GM10266 (cell line): ENCODE results near the gene MAN2A1.

ENCODE experiments used
- DNase-seq: peaks from one replicate; pipeline ENCODE4 v3.0.0; 2012; ENCODE audit errors: extremely low spot score
- TF ChIP-seq, protein P1 (sequence below): IDR thresholded peaks from 2 replicates; pipeline ENCODE4 v1.5.1; 2012; ENCODE audit warnings: mild to moderate bottlenecking, low read depth; ENCODE audit not compliant: control insufficient read depth, insufficient read depth; ENCODE audit errors: missing control alignments

Gene MAN2A1

DNA sequence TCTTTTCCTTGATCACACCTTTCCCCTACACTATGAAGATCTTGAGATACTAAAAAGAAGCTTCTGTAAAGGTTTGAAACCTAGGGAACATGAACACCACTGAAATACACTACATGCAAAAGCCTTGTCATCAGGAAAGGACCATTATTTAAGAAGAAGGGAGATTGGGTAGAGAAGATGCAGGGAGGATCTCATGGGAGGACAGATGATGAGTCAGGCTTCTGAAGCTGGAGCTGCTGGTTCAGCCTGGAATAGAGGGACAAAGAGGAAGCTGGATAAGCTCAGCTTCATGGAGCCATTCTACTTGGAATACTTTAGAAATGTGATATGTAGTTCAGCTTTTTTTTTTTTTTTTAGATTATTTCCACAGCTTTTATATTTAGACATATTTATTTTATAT, 169.8 kb downstream of the MAN2A1 start:
- no peak for DNase-seq
- TF ChIP-seq, protein P1, sequence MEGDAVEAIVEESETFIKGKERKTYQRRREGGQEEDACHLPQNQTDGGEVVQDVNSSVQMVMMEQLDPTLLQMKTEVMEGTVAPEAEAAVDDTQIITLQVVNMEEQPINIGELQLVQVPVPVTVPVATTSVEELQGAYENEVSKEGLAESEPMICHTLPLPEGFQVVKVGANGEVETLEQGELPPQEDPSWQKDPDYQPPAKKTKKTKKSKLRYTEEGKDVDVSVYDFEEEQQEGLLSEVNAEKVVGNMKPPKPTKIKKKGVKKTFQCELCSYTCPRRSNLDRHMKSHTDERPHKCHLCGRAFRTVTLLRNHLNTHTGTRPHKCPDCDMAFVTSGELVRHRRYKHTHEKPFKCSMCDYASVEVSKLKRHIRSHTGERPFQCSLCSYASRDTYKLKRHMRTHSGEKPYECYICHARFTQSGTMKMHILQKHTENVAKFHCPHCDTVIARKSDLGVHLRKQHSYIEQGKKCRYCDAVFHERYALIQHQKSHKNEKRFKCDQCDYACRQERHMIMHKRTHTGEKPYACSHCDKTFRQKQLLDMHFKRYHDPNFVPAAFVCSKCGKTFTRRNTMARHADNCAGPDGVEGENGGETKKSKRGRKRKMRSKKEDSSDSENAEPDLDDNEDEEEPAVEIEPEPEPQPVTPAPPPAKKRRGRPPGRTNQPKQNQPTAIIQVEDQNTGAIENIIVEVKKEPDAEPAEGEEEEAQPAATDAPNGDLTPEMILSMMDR: no peak

DNA sequence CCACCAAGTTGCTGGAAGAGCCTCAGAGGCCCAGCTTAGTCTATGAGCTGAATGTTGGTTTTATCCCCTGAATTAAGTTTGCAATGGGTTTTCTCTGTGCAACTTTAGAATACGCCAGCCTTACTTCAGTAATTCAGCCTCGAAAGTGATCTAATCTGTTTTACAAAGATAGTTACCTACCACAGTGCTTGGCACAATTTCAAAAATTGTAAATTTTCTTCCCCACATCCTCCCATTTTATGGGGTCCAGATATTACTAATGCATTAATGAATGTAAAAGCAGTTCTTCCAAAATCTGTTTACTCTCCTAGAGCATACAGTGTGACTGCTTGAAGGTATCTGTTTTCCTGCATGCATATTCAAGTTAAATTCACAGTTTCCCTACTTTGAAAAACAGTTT, 172.6 kb downstream of the MAN2A1 start:
- DNase-seq: no peak
- TF ChIP-seq, protein P1: no peak

DNA sequence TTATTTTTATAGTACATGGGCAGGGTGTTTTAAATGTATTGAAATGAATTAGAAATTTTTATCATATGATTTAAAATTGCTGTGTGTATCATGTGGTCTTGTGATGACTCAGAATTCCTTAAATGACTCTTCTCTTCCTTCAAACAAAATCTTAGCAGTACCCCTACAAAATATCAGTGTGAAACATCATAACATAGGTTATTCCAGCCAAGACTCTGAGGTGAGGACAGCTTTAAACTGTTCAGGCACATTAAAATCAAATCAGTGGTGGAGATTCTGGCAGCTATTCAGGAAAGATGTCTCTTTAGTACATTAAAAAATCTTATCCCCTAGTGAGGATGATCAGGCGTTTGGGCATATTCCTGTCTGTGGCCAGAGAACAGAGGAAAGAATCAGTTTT, 174.0 kb downstream of the MAN2A1 start:
- no peak for DNase-seq
- TF ChIP-seq, protein P1: no peak

DNA sequence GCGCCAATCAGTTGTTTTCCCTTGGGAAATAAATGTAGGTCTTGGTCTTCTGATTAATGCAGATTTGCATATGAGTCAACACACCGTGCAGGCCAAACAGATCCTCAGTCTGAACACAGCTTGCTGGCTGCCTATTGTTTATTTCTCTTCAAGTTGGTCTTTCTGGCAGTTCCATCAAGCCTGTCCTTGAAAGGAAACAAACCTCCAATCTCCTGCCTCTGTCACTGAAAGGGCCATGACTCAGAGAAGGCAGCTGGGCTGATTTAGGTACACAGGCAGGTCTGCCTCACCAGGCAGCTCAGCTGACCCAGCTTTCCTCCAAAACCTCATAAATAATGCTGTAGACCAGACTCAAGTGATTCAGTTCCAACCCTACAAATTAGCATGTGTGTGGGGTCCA, 175.9 kb downstream of the MAN2A1 start:
- no peak for DNase-seq
- TF ChIP-seq, protein P1: no peak

DNA sequence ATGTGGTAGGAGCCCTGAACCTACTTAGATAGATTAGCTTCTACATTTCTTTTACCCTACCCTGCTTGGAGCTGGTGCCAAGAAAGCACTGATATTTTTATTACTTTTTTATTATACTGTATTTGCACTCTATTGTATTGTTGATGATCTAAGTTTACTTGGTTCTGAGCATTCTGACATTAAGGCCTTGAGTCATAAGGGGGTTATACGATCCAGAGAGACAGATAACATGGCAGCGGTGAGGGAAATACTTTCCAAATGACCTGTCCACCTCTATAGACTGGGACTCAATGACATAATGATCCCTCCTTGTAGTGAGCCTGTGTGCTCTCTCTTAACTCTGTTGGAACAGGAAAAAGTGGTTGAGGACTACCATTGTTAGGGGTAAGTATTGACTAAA, 176.3 kb downstream of the MAN2A1 start:
- DNase-seq: no peak

DNA sequence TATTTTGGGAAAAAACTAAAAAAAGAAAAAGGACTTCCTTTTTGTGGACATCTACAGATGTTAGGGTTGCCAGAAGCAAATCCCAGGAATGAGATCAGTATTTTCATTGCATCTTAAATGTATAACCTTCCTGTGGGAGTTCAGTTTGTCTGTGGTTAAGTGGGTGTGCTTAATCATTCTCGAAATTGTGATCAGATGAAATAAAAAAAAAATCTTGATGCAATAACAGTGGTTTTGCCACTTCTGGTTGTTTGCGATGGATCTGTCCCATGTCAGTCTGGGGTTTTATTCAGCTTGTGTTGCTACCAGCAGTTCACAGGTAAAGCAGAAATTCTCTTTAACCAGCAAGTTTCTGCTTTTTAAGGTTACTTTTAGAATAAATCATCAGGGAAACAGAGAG, 179.0 kb downstream of the MAN2A1 start:
- no peak for DNase-seq
- TF ChIP-seq, protein P1: no peak

More for the DNA sequence above, 176.3 kb downstream of the MAN2A1 start:
- TF ChIP-seq, protein P1: no peak

DNA sequence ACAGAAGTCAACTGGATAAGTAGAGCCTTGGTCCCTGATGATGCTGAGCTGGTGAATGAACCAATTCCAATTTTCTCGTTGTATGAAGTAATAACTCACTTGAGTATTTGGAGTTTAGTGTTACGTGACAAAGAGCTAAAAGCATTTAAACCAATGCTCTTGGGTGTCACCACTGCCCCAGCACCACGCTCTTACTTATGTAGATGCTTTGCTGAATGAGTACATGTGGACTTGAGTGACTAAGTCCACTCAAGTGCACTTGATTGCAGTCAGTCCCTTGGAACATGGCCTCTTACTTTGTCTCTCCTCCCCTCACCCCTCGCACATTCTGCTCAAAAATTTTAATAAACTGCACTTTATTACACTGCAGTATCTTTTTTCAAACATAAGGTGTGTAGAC, 184.0 kb downstream of the MAN2A1 start:
- TF ChIP-seq, protein P1: no peak
- DNase-seq: no peak

DNA sequence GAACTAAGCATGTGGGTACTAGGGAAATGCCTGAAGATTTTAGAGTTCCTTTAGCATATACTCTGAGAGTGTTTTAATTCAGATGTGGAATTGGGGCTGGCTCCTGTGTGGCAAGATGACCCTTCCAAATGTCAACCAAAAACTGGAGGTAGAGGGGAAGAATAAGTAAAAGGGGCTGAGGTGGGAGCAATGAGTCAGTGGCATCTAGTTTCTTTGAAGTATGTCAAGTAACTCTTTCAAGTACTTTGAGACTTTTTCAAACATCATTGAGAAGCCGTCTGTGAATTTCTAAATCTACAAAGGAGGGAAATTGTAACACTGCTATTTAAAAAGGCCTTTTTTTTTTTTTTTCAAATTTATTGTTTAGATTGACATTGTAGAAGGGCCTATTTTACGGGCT, 184.4 kb downstream of the MAN2A1 start:
- TF ChIP-seq, protein P1: no peak
- DNase-seq: no peak
